Measurements from ENCODE around the gene ADARB1. TPM values are rescaled to one million over a fixed set of nuclear protein-coding genes. Genes with fewer than 3 reads are reported as not detected.

The ADARB1 gene
- total and polyA plus RNA-seq, 8 donors, result 3.2 to 33.9 (median 9.4) TPM

DNA sequence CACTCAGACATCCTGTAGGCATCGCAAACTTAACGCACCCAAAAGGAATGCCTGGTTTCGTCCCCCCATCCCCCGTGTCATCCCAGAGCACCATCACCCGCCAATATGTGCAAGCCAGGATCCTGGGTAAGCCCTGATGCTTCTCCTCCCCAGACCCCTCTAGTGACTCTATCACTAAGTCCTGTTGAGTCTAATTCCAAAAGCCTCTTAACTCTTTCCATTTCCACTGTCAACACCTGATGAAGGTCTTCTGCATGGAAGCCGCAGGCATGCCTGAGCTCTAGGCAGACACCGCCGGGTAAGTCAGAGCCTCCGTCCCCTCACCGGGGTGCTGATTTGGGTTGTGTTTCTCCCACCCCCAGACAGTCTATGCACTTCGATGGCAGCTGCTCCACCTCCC is 5.3 kb upstream of the ADARB1 start:
- Histone ChIP-seq H3K27ac (no peak overlapping the region), H3K4me3 (no peak overlapping the region), H3K4me1 (peaks cover 6 to 16% (median 8%) of the 10 kb centered on the region in 4 donors), H3K27me3 (no peaks in the 10 kb centered on the region), H3K9me3 (no peaks in the 10 kb centered on the region), H3K36me3 (no peaks in the 10 kb centered on the region)
- WGBS, 5 donors, result 92 to 96% (median 94%) methylated on average over 9 to 11 of the region's 11 CpGs
- no peak for DNase-seq
- TF ChIP-seq EP300 (IDR thresholded peaks at IDR 0.05) (no peak), POLR2AphosphoS5 (IDR thresholded peaks at IDR 0.05) (no peak), POLR2A (IDR thresholded peaks at IDR 0.05) (no peak)
- TF ChIP-seq, protein P1, sequence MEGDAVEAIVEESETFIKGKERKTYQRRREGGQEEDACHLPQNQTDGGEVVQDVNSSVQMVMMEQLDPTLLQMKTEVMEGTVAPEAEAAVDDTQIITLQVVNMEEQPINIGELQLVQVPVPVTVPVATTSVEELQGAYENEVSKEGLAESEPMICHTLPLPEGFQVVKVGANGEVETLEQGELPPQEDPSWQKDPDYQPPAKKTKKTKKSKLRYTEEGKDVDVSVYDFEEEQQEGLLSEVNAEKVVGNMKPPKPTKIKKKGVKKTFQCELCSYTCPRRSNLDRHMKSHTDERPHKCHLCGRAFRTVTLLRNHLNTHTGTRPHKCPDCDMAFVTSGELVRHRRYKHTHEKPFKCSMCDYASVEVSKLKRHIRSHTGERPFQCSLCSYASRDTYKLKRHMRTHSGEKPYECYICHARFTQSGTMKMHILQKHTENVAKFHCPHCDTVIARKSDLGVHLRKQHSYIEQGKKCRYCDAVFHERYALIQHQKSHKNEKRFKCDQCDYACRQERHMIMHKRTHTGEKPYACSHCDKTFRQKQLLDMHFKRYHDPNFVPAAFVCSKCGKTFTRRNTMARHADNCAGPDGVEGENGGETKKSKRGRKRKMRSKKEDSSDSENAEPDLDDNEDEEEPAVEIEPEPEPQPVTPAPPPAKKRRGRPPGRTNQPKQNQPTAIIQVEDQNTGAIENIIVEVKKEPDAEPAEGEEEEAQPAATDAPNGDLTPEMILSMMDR (IDR thresholded peaks at IDR 0.05), result no peak
- intact Hi-C loops (cut with DNase I; ENCODE audit: low total_unique reads), result no loop called here

DNA sequence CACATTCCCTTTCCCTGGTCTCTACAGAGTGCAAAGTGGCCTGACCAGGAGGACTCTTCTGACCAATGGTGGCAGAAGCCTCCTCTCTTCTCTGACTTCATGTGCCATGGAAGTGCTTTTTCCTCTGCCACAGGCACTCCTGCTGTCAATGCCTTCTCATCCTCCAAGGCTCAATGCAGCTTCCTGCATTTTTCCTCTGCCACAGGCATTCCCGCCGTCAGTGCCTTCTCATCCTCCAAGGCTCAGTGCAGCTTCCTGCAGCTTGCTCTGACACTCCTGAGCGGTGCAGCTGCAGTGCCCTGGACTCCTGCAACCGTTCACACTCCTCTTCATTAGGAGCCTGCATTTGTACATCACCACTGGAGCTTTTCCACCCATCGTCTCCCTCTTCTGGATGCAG is 4.7 kb upstream of the ADARB1 start:
- H3K4me1 ChIP-seq, result peaks cover 6 to 16% (median 8%) of the 10 kb centered on the region in 4 donors
- WGBS, 5 donors, result 68 to 87% (median 84%) methylated on average over 5 of the region's 5 CpGs
- no peak overlapping the region for H3K4me3 ChIP-seq
- no peaks in the 10 kb centered on the region for H3K27me3 ChIP-seq
- DNase-seq, result no peak
- no peak overlapping the region for H3K27ac ChIP-seq
- no peak for TF ChIP-seq EP300 (IDR thresholded peaks at IDR 0.05)
- TF ChIP-seq, protein P1 (IDR thresholded peaks at IDR 0.05), result no peak
- no peak for TF ChIP-seq POLR2AphosphoS5 (IDR thresholded peaks at IDR 0.05)
- no peak for TF ChIP-seq POLR2A (IDR thresholded peaks at IDR 0.05)
- H3K9me3 ChIP-seq, result no peaks in the 10 kb centered on the region
- intact Hi-C loops (cut with DNase I; ENCODE audit: low total_unique reads), result no loop called here
- no peaks in the 10 kb centered on the region for H3K36me3 ChIP-seq

- peaks cover 6 to 30% (median 17%) of the 10 kb centered on the region in 4 donors for H3K4me1 ChIP-seq
- TF ChIP-seq POLR2A (IDR thresholded peaks at IDR 0.05) (no peak), EP300 (IDR thresholded peaks at IDR 0.05) (no peak), POLR2AphosphoS5 (IDR thresholded peaks at IDR 0.05) (no peak)
- TF ChIP-seq, protein P1 (IDR thresholded peaks at IDR 0.05), result no peak
- no peaks in the 10 kb centered on the region for H3K36me3 ChIP-seq
- DNase-seq, result no peak
- H3K9me3 ChIP-seq, result no peaks in the 10 kb centered on the region
- H3K27me3 ChIP-seq, result peaks cover 0 to 13% (median 0%) of the 10 kb centered on the region in 3 donors
- intact Hi-C loops (cut with DNase I; ENCODE audit: low total_unique reads), result no loop called here
- H3K4me3 ChIP-seq, result no peak overlapping the region
- WGBS, 5 donors, result 84 to 91% (median 88%) methylated on average over 18 to 24 of the region's 24 CpGs
- no peak overlapping the region for H3K27ac ChIP-seq
Measured at GRCh38 chr21:45071078-45071873, 3.1 kb upstream of the ADARB1 start.

DNA sequence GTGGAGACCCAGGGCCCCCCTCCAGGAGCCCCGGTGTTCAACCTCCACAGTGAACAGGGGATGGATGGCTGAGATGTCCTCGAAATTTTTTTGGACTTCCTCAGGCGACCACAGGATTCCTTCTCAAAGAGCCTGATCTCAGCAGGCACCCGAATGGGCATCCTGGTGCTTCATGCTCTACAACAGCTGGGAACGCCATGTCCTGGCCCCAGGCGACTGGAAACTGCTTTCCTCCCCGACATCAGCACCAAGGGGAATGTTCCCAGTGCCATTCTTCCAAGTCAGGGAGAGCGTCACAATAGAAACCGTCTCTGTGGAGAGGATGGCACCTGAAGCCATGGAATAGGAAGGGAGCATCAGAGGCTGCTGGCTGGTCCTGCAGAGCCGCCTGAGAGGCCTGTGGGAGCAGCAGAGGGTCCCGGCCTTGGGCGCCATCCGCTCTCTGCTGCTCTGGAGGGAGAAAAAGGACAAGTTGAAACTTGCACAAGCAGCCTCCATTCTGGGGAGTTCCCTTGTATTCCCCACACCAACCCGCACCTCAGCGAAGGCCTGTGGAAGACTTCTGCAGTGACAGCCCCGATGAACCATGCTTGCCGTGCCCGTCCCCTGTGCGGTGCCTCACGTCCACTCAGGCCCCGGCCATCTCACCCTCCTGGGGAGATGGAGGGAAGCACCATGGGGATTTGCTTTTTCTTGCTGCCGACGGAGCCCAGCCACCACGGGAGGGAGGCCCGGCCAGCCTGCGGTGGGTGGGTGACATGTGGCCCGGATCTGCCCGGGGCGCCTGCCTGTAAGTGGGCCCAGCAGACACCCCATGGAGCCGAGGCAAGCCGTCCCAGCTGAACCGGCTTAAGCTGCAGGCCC is 2.3 kb upstream of the ADARB1 start:
- Histone ChIP-seq H3K27me3 (peaks cover 0 to 13% (median 0%) of the 10 kb centered on the region in 3 donors), H3K4me1 (peaks cover 6 to 37% (median 21%) of the 10 kb centered on the region in 4 donors), H3K4me3 (no peak overlapping the region), H3K9me3 (no peaks in the 10 kb centered on the region), H3K36me3 (no peaks in the 10 kb centered on the region), H3K27ac (peak overlapping the region in 1 of 5 donors; percentile 97)
- TF ChIP-seq, protein P1 (IDR thresholded peaks at IDR 0.05), result no peak
- TF ChIP-seq POLR2AphosphoS5 (IDR thresholded peaks at IDR 0.05) (no peak), EP300 (IDR thresholded peaks at IDR 0.05) (no peak), POLR2A (IDR thresholded peaks at IDR 0.05) (no peak)
- no peak for DNase-seq
- intact Hi-C loops (cut with DNase I; ENCODE audit: low total_unique reads), result no loop called here
- 92 to 96% (median 95%) methylated on average over 31 to 32 of the region's 32 CpGs for WGBS, 5 donors

Measured in stomach (tissue), 9 donors.